HG03378 (cell line): ENCODE measurements around the gene TEN1.
"Not testable (repeated sequence)": the region's sequence is repeated elsewhere in the genome, so short reads cannot be mapped to it uniquely, and the experiment has no call there.

Experiments used
- ATAC-seq: cut with Tn5 transposase; IDR thresholded peaks from one replicate; pipeline ENCODE4 v1.9.1; 2021; ENCODE audit warnings: mild to moderate bottlenecking, moderate library complexity; ENCODE audit not compliant: unreplicated experiment

TEN1 gene

DNA sequence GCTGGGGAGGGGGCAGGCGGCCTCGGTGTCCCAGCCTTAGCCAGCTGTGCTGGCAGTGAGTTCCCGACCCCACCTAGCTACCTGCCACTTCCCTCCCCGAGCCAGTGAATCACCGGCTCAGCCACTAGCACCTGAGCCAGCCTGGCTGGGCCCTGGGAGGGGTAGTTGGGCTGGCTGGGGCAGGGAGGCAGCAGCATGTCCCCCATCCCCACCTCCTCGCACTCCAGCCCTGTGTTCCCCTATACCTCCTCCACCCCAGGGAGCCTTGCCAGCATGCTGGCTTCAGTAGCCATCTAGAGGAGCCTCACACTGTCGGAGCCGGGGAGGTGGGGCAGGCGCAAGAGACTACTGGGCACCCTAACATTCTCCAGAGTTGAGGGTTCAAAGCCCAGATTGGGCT is 45.3 kb downstream of the TEN1 start:
- ATAC-seq: no peak

DNA sequence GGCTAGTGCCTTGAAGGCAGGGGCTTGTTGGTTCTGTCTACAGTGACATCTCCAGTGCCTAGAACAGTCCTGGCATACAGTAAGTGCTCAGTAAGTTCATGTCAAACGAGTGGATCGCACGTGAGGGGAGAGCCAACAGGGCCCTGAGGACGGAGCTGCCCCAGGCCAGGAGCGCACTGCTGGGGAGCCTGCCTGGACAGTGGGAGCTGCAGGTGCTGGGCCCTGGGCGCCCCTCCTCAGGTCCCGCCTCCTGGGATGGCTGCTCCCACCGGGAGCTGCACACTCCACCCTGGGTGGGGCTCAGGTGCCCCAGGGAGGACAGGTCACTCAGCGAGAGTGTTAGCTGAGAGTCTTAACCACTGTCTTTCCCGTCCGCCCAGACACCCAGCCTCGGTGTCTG is 46.3 kb downstream of the TEN1 start:
- ATAC-seq: no peak

- no peak for ATAC-seq
These were observed 47.7 kb downstream of the TEN1 start for GRCh38 chr17:76026714-76027158.

GRCh38 chr17:76027159-76027839 is 48.3 kb downstream of the TEN1 start, which contains the start of gene EVPL:
EVPL (minus strand) TSS chr17:76027306; CDS start chr17:76027198, 108 bp downstream.
- no peak for ATAC-seq

- ATAC-seq: no peak
These were observed 53.2 kb downstream of the TEN1 start for GRCh38 chr17:76032073-76032779.

GRCh38 chr17:76032780-76033108 is 53.7 kb downstream of the TEN1 start:
- ATAC-seq: no peak

GRCh38 chr17:76033139-76033538 is 54.1 kb downstream of the TEN1 start:
- no peak for ATAC-seq

DNA sequence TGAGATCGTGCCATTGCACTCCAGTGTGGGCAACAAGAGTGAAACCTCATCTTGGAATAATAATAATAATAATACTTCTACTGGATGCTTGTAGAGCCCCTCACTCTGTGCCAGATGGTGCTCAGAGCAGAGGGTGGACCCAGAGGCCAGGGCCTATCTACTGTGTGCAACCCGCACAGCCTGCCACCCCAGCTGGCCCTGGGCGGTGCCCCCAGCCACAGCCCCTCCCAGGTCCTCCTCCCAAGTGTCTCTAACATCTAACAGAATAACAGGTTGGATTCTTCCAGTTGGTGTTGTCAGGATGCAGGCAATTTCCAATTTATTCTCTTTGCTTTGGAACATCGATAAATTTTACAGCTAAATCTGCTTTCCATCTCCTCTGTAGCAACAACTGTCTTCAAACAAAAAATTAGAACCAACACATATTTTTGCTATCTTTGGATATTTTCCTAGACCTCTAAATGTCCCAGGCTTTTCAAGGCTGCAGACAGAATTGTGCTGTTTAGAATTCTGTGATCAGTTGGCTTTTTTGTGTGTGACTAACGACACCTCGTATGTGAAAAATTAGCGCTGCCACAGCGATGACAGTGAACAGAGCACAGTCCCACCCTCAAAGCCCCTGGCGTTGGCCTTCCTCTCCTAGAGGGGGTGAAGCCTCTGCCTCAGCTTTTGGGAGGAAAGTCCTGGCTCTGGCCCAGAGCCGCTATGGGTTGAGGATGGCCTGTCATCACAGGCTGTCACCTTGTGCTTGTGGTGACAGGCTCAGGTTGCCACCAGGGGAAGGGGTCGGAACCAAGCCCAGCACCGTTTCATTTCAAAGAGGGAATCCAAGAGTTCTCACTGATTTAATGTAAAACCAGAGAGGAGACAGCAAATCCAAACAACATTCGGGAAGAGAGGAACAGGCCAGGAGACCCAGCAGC is 55.6 kb downstream of the TEN1 start:
- no peak for ATAC-seq

DNA sequence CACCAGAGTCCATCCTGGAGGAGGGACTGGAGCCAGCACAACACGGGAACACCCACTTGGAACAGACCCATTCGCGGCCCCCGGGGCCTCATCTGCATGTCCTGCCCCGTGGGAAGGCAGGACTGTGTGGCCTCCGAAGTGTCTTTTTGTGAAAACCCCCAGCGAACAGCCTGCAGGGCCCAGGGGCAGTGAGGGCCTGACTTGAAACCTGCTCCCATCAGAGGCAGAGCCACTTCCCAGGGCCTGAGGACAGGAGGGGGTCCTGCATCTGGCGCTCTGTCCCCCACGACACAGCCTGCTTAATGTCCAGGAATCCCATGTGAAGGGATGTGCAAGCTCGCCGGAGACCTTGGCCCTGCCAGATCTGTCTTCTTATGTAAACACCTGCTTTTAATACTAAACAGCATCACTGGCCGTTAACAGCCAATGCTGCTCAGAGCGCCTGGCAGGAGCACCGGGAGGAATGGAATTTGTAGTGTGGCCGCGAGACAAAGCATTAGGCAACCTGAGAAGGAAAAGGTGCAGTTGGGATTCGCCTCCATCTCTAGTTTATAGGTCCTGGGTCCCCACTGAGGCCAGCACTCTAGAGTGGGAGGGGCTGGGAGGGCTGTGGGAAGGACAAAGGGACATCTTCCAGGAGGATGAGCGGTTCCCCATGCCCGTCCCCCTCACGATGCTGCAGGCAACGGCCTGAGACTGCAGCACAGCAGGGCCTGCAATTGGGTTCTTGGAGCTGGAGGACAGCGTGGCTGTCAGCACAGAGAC is 57.6 kb downstream of the TEN1 start:
- no peak for ATAC-seq

- ATAC-seq: no peak
These were observed 59.0 kb downstream of the TEN1 start for GRCh38 chr17:76038050-76038449.

GRCh38 chr17:76039121-76039520 is 60.1 kb downstream of the TEN1 start:
- no peak for ATAC-seq

GRCh38 chr17:76040376-76040775 is 61.3 kb downstream of the TEN1 start:
- ATAC-seq: no peak

DNA sequence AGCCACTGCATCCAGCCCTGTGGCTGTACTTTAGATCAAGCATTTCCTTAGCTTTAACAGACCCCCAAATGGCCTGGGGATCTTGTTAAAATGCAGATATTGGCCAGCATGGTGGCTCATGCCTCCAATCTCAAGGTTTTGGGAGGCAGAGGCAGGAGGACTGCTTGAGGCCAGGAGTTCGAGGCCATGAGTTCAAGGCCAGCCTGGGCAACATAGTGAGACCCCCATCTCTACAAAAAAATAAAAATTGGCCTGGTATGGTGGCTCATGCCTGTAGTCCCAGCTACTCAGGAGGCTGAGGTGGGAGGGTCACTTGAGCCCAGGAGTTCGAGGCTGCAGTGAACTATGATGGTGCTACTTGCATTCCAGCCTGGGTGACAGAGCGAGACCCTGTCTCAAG is 63.8 kb downstream of the TEN1 start:
- ATAC-seq: not testable (repeated sequence)

- ATAC-seq: not testable (repeated sequence)
These were observed 65.5 kb downstream of the TEN1 start for GRCh38 chr17:76044475-76045007.

DNA sequence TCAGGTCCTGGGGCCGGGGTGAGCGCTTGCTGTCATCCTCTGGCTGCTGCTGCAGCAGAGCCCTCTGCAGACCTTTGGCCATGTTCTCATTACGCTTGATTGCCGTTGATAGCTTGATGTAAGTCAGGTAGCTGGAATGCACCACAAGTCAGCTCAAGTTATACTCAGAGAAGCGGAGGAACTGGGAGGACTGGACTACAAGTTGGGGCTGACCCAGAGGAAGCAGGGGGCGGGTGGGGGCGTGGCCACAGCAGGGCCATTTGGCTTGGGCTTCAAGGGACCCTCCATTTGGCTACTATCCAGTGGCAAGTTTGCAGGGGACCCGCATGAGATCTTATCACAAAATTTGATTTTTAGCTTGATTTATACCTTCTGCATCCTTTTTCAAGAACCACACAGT is 67.0 kb downstream of the TEN1 start:
- ATAC-seq: no peak

GRCh38 chr17:76048025-76048605 is 69.1 kb downstream of the TEN1 start:
- no peak for ATAC-seq

GRCh38 chr17:76048711-76049110 is 69.7 kb downstream of the TEN1 start:
- ATAC-seq: no peak

- no peak for ATAC-seq
These were observed 70.2 kb downstream of the TEN1 start for GRCh38 chr17:76049239-76049638.

DNA sequence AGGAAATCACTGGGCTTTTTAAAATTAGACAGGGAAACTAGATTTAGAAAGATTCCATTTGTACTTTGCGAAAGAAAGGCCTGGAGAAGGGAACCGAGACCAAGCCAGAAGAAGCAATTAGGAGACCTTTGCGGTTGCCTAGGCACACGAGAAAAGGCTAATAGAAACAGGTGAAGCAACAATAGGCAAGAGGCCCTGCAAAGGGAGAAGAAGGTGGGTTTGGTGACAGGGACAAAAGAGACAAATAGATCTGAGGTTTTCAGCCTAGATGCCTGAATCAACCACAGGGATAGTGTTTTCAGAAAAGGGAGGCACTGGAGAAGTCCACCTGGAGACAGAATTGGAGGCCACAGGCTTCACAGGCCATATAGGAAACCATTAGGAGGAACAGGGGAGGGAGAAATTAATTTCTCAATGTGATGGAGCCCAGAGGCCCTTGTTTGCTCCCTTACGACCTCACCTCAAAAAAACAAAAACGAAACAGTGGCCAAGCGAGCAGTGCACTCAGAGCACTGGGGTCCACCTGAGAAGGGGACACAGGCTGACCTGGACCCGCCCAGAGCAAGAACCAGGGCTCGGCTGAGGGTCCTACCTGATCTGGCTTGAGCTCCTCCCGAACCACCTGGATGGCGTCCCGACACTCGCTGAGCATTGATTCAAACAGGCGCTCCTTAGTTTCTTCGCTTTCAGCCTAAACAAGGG is 70.9 kb downstream of the TEN1 start:
- no peak for ATAC-seq
